ENCODE measurements around the gene THEMIS2. TPM values are rescaled to one million over a fixed set of nuclear protein-coding genes. Genes with fewer than 3 reads are reported as not detected.

The THEMIS2 gene
- total RNA-seq, 1 experiment from 2014 or later = 2.0 TPM

GRCh38 chr1:27906759-27907158, 34.4 kb downstream of the THEMIS2 start:
- no peaks in the 10 kb centered on the region for H3K27me3 ChIP-seq (replicated peaks; ENCODE audit: insufficient read depth, low read depth, low read length, poor library complexity)
- BruUV-seq (replicated peaks) = no TSS peak
- intact Hi-C loops (cut with micrococcal nuclease; ENCODE audit: unreplicated experiment) = no loop called here
- no peak overlapping the region for H3K4me3 ChIP-seq (ENCODE audit: low read depth, low read length, poor library complexity, severe bottlenecking)
- no peaks in the 10 kb centered on the region for H3K9me3 ChIP-seq (ENCODE audit: low read depth, low read length, poor library complexity, severe bottlenecking)
- H3K27ac ChIP-seq (ENCODE audit: low read depth, low read length, poor library complexity, severe bottlenecking) = no peak overlapping the region
- peaks cover 79% of the 10 kb centered on the region for H3K36me3 ChIP-seq (ENCODE audit: insufficient read depth, low read length, poor library complexity, severe bottlenecking)
- no peaks in the 10 kb centered on the region for H3K4me1 ChIP-seq (ENCODE audit: insufficient read depth, low read length, poor library complexity, severe bottlenecking)
- DNase-seq (ENCODE audit: low spot score) = no peak
- CTCF ChIA-PET = no interaction called here
- TF ChIP-seq EZH2 (IDR thresholded peaks at IDR 0.05; ENCODE audit: borderline replicate concordance, low read depth, low read length, poor library complexity, severe bottlenecking) (no peak), CTCF (conservative IDR thresholded peaks at IDR 0.05; ENCODE audit: low read depth, low read length) (no peak)
- POLR2A ChIA-PET (ENCODE audit: low non-redundant PET) = no interaction called here

- H3K27ac ChIP-seq (ENCODE audit: low read depth, low read length, poor library complexity, severe bottlenecking) = no peak overlapping the region
- intact Hi-C loops (cut with micrococcal nuclease; ENCODE audit: unreplicated experiment) = no loop called here
- H3K27me3 ChIP-seq (replicated peaks; ENCODE audit: insufficient read depth, low read depth, low read length, poor library complexity) = no peaks in the 10 kb centered on the region
- H3K4me3 ChIP-seq (ENCODE audit: low read depth, low read length, poor library complexity, severe bottlenecking) = no peak overlapping the region
- H3K9me3 ChIP-seq (ENCODE audit: low read depth, low read length, poor library complexity, severe bottlenecking) = peaks cover 8% of the 10 kb centered on the region
- H3K36me3 ChIP-seq (ENCODE audit: insufficient read depth, low read length, poor library complexity, severe bottlenecking) = peaks cover 41% of the 10 kb centered on the region
- BruUV-seq (replicated peaks) = no TSS peak
- no peak for TF ChIP-seq EZH2 (IDR thresholded peaks at IDR 0.05; ENCODE audit: borderline replicate concordance, low read depth, low read length, poor library complexity, severe bottlenecking)
- no peak for TF ChIP-seq CTCF (conservative IDR thresholded peaks at IDR 0.05; ENCODE audit: low read depth, low read length)
- no peaks in the 10 kb centered on the region for H3K4me1 ChIP-seq (ENCODE audit: insufficient read depth, low read length, poor library complexity, severe bottlenecking)
- no peak for DNase-seq (ENCODE audit: low spot score)
- ChIA-PET POLR2A (ENCODE audit: low non-redundant PET) (interaction anchor here (0.6 to 0.7 kb wide), 2 partner anchors 82 to 187 kb away, joined by 5 to 6 read pairs; no protein-coding TSS in a partner anchor), CTCF (no interaction called here)
Observed at GRCh38 chr1:27912429-27912828, 40.1 kb downstream of the THEMIS2 start.

GRCh38 chr1:27915082-27915575, 42.8 kb downstream of the THEMIS2 start:
- Histone ChIP-seq H3K4me1 (ENCODE audit: insufficient read depth, low read length, poor library complexity, severe bottlenecking) (no peaks in the 10 kb centered on the region), H3K27me3 (replicated peaks; ENCODE audit: insufficient read depth, low read depth, low read length, poor library complexity) (no peaks in the 10 kb centered on the region), H3K9me3 (ENCODE audit: low read depth, low read length, poor library complexity, severe bottlenecking) (peaks cover 8% of the 10 kb centered on the region), H3K4me3 (ENCODE audit: low read depth, low read length, poor library complexity, severe bottlenecking) (no peak overlapping the region), H3K36me3 (ENCODE audit: insufficient read depth, low read length, poor library complexity, severe bottlenecking) (peaks cover 18% of the 10 kb centered on the region), H3K27ac (ENCODE audit: low read depth, low read length, poor library complexity, severe bottlenecking) (peak overlapping the region; percentile 95)
- BruUV-seq (replicated peaks) = no TSS peak
- intact Hi-C loops (cut with micrococcal nuclease; ENCODE audit: unreplicated experiment) = no loop called here
- ChIA-PET CTCF (no interaction called here), POLR2A (ENCODE audit: low non-redundant PET) (no interaction called here)
- no peak for DNase-seq (ENCODE audit: low spot score)
- TF ChIP-seq CTCF (conservative IDR thresholded peaks at IDR 0.05; ENCODE audit: low read depth, low read length) = no peak
- no peak for TF ChIP-seq EZH2 (IDR thresholded peaks at IDR 0.05; ENCODE audit: borderline replicate concordance, low read depth, low read length, poor library complexity, severe bottlenecking)
